ENCODE measurements around the gene CNKSR3. TPM values are rescaled to one million over a fixed set of nuclear protein-coding genes. Genes with fewer than 3 reads are reported as not detected.
"Not testable (repeated sequence)": the region's sequence is repeated elsewhere in the genome, so short reads cannot be mapped to it uniquely, and the experiment has no call there.

The CNKSR3 gene
- total and polyA plus RNA-seq, 5 experiments from 2014 or later, result 0.01 TPM; not detected in 4

DNA sequence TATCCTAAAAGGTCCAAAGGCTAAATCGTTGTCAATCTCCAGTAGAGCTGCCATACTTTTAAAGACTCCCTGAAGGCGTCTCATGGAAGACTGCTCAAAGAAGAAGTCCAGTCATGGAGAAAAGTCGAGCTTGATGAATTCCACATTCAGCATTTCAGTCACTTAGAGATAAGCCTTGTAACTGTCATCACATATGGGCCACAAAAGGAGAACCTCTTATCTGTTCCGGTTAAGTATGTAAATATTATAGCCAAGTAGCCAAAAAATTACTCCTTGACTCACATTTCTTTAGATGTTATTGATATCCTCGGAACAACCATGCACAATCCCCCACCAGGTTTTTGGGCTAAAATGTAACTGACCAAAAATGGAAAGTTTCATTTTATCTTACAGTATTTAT, 9.8 kb upstream of the CNKSR3 start:
- Mint-ChIP-seq H3K36me3 (no peaks in the 10 kb centered on the region), H3K27me3 (peaks cover 0 to 10% (median 3%) of the 10 kb centered on the region in 5 donors), H3K27ac (no peak overlapping the region), H3K9me3 (no peaks in the 10 kb centered on the region), H3K4me3 (no peak overlapping the region), H3K4me1 (peaks cover 0 to 1% (median 0%) of the 10 kb centered on the region in 4 donors)
- ATAC-seq (no peak), DNase-seq (no peak)
- POLR2A ChIA-PET, result no interaction called here

DNA sequence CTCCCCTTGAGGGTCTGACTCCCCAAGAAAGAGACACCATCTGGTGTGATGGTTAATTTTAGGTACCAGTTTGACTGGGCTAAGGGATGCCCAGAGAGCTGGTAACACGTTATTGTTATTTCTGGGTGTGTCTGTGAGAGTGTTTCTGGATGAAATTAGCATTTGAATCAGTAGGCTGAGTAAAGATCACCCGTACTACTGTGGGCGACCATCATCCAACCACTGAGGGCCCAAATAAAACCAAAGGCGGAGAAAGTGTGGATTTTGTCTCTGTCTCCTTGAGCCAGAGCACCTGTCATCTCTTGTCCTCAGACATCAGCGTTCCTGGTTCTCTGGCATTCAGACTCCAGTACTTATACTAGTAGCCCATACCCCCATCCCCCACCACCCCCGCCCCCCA, 7.9 kb upstream of the CNKSR3 start:
- DNase-seq, result no peak
- Mint-ChIP-seq H3K4me3 (no peak overlapping the region), H3K36me3 (no peaks in the 10 kb centered on the region), H3K9me3 (no peaks in the 10 kb centered on the region), H3K27me3 (peaks cover 3 to 12% (median 6%) of the 10 kb centered on the region in 5 donors), H3K27ac (no peak overlapping the region), H3K4me1 (peaks cover 0 to 1% (median 0%) of the 10 kb centered on the region in 4 donors)
- POLR2A ChIA-PET, result no interaction called here
- ATAC-seq, result no peak

DNA sequence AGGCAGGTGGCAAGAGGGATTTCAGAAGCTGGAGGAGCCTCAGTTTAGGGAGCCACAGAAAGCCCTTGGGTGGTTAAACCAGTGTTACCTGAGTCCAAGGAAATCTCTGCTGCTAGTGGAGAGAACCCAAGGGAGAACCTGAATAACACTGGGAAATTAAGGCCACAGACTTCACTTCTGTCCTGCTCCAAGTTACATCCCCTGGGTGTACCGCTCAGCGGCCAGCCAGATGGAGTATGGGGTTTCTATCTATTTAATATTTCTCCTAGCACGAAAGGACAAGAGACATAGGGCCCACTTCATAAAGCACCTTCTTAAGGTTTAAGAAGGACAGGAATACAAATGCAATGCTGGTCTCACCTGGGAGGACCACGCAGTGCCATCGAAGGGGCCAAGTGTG, 5.8 kb upstream of the CNKSR3 start:
- H3K36me3 Mint-ChIP-seq, result no peaks in the 10 kb centered on the region
- H3K9me3 Mint-ChIP-seq, result no peaks in the 10 kb centered on the region
- peaks cover 0 to 6% (median 2%) of the 10 kb centered on the region in 4 donors for H3K4me1 Mint-ChIP-seq
- ATAC-seq (no peak), DNase-seq (no peak)
- peaks cover 18 to 29% (median 24%) of the 10 kb centered on the region in 5 donors for H3K27me3 Mint-ChIP-seq
- POLR2A ChIA-PET, result no interaction called here
- no peak overlapping the region for H3K4me3 Mint-ChIP-seq
- peak overlapping the region in 1 of 10 donors; percentile 36 for H3K27ac Mint-ChIP-seq

DNA sequence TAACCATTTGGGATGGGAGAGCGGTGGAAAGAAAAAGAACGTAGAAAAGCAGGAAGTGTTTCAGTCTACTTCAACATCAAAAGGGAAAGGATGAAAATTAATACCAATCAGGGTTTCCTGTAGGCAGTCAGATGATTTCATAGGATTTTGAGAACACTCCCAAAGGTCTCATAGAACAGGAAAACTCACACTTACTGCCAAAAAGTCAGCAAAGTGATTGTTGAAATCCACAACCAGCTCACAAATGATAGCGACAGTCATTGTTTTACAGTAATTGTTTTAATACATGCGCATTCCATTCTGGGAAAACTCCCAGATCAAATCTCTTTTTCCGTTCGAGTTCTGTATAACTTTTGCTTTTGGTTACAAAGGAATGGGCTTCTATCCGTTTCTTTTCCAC, 5.3 kb upstream of the CNKSR3 start:
- H3K9me3 Mint-ChIP-seq, result no peaks in the 10 kb centered on the region
- POLR2A ChIA-PET, result no interaction called here
- no peak overlapping the region for H3K4me3 Mint-ChIP-seq
- H3K4me1 Mint-ChIP-seq, result peaks cover 0 to 6% (median 4%) of the 10 kb centered on the region in 4 donors
- ATAC-seq, result no peak
- no peaks in the 10 kb centered on the region for H3K36me3 Mint-ChIP-seq
- peaks cover 19 to 30% (median 28%) of the 10 kb centered on the region in 5 donors for H3K27me3 Mint-ChIP-seq
- peak overlapping the region in 1 of 10 donors; percentile 36 for H3K27ac Mint-ChIP-seq
- no peak for DNase-seq

DNA sequence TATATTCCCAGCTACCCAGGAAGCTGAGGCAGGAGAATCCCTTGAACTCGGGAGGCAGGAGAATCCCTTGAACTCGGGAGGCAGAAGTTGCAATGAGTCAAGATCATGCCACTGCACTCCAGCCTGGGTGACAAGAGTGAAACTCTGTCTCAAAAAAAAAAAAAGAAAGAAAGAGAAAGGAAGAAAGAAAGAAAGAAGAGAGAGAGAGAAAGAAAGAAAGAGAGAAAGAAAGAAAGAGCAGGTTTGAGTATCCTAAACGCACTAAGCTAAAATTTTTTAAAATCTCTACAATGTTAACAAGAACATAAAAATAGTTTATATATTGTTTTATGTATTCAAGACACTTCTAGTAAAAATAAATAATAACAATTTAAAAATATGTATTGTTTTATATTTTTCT, 4.6 kb upstream of the CNKSR3 start:
- H3K36me3 Mint-ChIP-seq, ATAC-seq, H3K4me3 Mint-ChIP-seq, DNase-seq, POLR2A ChIA-PET, H3K4me1 Mint-ChIP-seq, H3K9me3 Mint-ChIP-seq, H3K27ac Mint-ChIP-seq: not testable (repeated sequence)
- peaks cover 21 to 32% (median 30%) of the 10 kb centered on the region in 5 donors for H3K27me3 Mint-ChIP-seq

DNA sequence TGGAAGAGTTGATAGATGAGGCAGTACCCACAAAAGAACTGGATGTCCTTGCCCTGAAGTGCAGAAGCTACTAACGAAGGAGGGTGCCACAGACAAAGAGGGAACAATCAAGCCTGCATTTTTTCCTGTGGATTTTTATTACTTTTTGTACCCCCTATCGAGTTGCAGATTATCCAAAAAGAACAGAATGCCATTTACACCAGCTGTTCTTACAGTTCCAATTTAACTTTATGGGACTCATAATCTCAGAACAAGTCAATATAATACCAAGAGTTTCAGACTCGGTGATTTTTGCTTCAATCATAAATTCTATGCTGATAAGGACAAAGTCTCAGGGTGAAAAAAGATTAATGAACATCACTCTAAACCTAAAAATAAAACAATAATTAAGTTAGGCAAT, 4.0 kb upstream of the CNKSR3 start:
- H3K9me3 Mint-ChIP-seq, result no peaks in the 10 kb centered on the region
- no peak for DNase-seq
- H3K27me3 Mint-ChIP-seq, result peaks cover 21 to 33% (median 28%) of the 10 kb centered on the region in 5 donors
- no peaks in the 10 kb centered on the region for H3K36me3 Mint-ChIP-seq
- peaks cover 0 to 10% (median 7%) of the 10 kb centered on the region in 4 donors for H3K4me1 Mint-ChIP-seq
- POLR2A ChIA-PET, result no interaction called here
- ATAC-seq, result no peak
- no peak overlapping the region for H3K27ac Mint-ChIP-seq
- no peak overlapping the region for H3K4me3 Mint-ChIP-seq

DNA sequence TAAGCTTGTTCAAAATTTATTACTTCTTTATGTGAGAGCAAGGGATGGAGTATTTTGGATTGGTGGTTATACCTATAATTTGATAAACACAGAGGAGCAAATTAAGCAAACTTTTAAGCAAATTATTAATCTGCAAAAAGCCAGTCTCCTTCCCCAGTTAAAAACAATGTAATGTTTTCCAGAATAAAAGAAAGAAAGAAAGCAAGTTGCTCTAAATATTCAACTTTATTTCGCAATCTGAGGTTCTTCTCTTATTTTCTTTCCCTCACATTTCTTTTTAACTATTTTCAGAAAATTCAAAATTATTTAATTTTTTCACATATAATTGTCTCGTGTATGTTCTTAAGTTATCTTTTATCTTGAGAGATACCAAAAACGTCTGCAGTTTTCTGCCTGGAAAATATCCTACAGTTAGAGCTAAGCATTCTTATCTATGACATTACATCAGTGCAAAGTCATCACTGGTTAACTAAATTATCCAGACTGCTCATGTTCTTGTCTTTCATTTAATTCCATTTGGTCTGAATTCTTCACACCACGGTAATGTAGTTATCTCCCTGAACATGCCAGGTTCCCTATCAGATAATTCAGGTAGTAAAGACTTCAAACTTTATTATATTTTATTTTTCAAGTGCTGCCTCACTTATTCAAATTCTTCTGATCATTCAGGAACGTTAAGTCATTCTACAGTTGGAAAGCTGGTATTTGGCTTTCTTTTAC, 3.3 kb upstream of the CNKSR3 start:
- Mint-ChIP-seq H3K4me1 (peaks cover 3 to 17% (median 11%) of the 10 kb centered on the region in 4 donors), H3K4me3 (no peak overlapping the region), H3K9me3 (no peaks in the 10 kb centered on the region), H3K27ac (no peak overlapping the region), H3K27me3 (peaks cover 24 to 40% (median 31%) of the 10 kb centered on the region in 5 donors), H3K36me3 (no peaks in the 10 kb centered on the region)
- POLR2A ChIA-PET, result no interaction called here
- DNase-seq (no peak), ATAC-seq (no peak)

DNA sequence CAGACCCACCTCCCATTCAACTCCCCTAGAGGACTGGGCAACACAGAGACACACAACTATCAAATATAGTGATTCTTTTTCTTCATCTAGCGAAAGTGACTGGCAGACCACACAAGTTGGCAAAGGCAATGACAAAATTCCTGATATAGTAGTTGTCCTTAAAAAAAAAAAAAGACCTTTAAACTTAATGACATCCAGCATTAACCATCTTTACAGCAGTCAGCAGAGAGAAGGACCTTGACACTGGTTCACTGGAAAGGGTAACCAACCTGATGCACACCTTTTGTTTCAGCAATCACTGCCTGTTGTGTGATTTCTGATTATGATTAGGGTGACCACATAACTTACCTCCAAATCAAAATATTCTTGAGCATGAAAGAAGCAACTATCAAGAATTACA, 1.7 kb upstream of the CNKSR3 start:
- Mint-ChIP-seq H3K27me3 (peaks cover 31 to 56% (median 43%) of the 10 kb centered on the region in 5 donors), H3K27ac (no peak overlapping the region), H3K4me1 (peaks cover 3 to 19% (median 14%) of the 10 kb centered on the region in 4 donors), H3K4me3 (peak overlapping the region in 3 of 10 donors; percentile 34 to 56 (median 39)), H3K9me3 (no peaks in the 10 kb centered on the region), H3K36me3 (no peaks in the 10 kb centered on the region)
- no peak for ATAC-seq
- POLR2A ChIA-PET, result no interaction called here
- DNase-seq, result no peak

DNA sequence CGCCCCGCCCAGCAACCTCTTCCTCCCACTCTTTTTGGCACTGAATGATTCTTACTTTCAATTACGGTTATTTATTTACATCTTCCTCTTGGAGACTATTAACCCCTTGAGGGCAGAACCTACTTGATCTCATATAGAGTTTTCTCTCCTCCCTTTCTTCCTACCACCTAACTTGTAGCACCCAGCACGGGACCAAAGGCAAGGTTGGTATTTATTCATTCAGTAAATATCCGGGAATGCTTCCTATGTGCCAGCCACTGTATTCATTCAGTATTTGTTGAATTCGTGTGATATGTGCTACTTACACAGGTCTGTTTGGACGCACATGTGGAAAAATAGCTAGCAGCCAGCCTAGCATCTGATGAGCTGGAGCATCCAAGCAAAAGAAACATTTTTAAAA, 1.3 kb upstream of the CNKSR3 start:
- Mint-ChIP-seq H3K9me3 (no peaks in the 10 kb centered on the region), H3K4me1 (peaks cover 3 to 19% (median 14%) of the 10 kb centered on the region in 4 donors), H3K27me3 (peaks cover 34 to 59% (median 43%) of the 10 kb centered on the region in 5 donors), H3K4me3 (peak overlapping the region in 9 of 10 donors; percentile 16 to 62 (median 41)), H3K36me3 (no peaks in the 10 kb centered on the region), H3K27ac (no peak overlapping the region)
- ATAC-seq (no peak), DNase-seq (no peak)
- POLR2A ChIA-PET, result no interaction called here

DNA sequence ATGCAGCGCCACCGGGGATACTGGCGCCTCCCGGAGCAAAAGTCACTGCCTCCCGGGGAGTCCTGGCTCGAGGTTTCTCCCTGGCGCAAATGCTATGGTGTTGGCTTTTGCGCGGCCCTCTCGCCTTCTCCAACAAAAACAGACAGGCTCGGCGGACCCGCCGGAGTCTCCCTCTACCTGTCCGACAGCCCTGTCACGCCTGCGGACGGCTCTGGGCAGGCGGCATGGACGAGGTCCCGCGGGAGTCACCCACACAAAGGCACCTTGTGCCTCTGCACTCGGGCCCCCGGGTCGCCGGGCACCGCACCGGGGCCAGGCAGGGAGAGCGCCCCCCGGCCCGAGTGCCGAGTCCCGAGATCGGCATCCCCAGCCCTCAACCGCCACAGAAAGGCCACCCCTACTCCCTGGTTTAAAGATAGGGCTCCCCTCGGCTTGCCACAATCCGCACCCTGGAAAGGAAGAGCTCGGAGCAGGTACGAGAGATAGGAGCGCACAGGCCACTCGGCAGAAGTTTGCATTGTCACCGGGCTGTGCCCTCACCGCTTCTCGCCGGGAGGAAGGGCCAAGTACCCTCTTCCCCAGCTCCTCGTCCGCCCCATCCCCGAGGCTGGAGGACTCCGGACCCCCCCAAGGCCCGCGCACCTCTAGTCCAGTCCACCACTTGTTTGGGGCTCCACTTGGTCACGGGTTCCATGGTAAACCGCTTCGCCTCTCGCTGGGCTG, 903 bp downstream of the CNKSR3 start:
- Mint-ChIP-seq H3K4me3 (peak overlapping the region in 8 of 10 donors; percentile 8 to 72 (median 32)), H3K9me3 (no peaks in the 10 kb centered on the region), H3K27ac (no peak overlapping the region), H3K27me3 (peaks cover 37 to 76% (median 41%) of the 10 kb centered on the region in 5 donors), H3K4me1 (peaks cover 3 to 19% (median 14%) of the 10 kb centered on the region in 4 donors), H3K36me3 (no peaks in the 10 kb centered on the region)
- ATAC-seq, result no peak
- POLR2A ChIA-PET, result no interaction called here
- DNase-seq, result no peak

DNA sequence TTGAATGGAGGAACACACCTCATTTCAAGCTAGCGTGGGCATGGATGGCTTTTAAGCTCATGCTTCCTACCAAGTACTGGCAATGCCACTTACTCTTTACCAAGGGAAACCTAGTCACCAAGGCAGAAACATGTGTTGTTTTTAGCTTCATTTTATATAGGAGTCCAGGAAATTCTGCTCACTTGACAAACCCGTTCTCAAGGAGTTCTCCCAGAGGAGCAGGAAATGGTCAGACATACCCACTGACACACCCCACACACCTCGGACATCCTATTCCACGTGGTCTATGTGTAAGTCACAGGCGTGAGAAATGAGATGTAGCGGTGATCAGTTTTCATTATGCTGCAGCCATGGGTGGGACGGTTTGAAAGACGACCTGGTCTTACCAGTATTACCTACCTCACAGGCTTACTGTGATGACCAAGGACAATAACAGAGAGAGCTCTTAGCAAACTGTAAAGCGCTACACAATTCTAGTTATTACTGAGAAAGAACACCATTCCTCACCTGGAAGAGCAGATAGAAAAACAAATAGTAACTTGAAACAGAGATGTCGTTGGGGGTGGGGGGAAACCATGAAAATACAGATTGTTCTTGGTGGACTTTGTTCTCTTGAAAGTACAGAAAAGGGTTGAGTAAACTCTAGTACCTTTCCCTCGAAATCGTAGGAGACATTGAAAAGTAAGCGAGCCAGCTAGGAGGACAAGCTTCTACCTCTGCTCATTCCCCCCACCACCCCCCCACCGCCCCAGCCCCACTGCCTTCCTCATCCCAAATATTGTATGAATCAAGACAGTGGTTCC, 1.7 kb downstream of the CNKSR3 start:
- DNase-seq, result no peak
- Mint-ChIP-seq H3K27ac (no peak overlapping the region), H3K4me1 (peaks cover 4 to 19% (median 14%) of the 10 kb centered on the region in 4 donors), H3K4me3 (peak overlapping the region in 7 of 10 donors; percentile 40 to 72 (median 52)), H3K9me3 (peaks cover 0 to 2% (median 0%) of the 10 kb centered on the region in 9 donors), H3K36me3 (no peaks in the 10 kb centered on the region), H3K27me3 (peaks cover 37 to 84% (median 42%) of the 10 kb centered on the region in 5 donors)
- no peak for ATAC-seq
- POLR2A ChIA-PET, result no interaction called here

DNA sequence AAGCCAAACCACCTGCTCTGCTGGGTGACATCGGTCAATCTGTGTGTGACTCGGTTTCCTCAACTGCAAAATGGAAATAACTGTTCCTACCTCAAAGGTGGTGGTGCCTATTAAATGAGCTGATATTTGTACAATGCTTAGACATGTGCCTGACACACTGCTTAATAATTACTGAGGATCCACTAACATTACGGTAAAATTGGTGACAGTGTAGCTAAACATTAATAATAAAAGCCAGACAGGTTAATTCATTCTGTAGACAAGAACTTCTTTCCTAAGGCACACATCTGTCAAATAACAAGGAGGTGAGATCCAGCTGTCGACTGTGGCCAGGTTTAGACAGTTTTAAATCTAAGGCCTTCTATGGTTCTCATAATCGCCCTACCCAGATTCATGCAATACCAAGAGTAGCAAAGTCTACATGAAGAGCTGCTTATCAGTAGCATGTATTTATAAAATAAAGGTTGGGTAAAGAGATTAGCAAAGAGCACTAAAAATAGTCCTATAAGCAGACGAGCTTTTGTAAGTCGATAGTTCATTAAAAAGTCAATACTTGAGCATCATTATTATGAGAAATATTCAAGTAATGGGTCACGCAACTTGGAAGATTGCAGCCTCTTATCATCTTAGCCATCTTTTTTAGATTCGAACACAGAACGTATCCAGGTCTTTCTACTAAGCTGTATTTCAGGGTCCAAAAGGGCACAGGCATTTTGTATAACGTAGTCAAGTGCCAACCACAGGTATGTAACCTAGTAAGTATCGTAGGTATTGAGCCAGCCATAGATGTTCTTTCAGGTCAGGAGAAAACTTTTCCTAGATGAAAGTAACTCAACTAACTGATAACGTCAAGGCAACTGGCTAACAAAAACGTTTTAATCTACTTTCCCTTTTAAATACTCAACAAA, 3.2 kb downstream of the CNKSR3 start:
- Mint-ChIP-seq H3K27ac (no peak overlapping the region), H3K4me3 (no peak overlapping the region), H3K9me3 (peaks cover 0 to 2% (median 0%) of the 10 kb centered on the region in 9 donors), H3K27me3 (peaks cover 28 to 71% (median 39%) of the 10 kb centered on the region in 5 donors), H3K36me3 (no peaks in the 10 kb centered on the region), H3K4me1 (peaks cover 4 to 19% (median 14%) of the 10 kb centered on the region in 4 donors)
- ATAC-seq (no peak), DNase-seq (no peak)
- POLR2A ChIA-PET, result no interaction called here

Data from naive thymus-derived CD8-positive, alpha-beta T cell (primary cell).